Measurements from ENCODE around the gene PLXDC1.
"Not testable (repeated sequence)": the region's sequence is repeated elsewhere in the genome, so short reads cannot be mapped to it uniquely, and the experiment has no call there.

Gene PLXDC1

GRCh38 chr17:39125143-39125875, 26.1 kb downstream of the PLXDC1 start:
- no peak for DNase-seq (ENCODE audit: low read depth in 2 of 2)

GRCh38 chr17:39123627-39124026, 27.8 kb downstream of the PLXDC1 start:
- DNase-seq (ENCODE audit: low read depth in 2 of 2): no peak

- DNase-seq (ENCODE audit: low read depth in 2 of 2): no peak
Observed at GRCh38 chr17:39122991-39123390, 28.4 kb downstream of the PLXDC1 start.

- not testable (repeated sequence) for DNase-seq (ENCODE audit: low read depth in 2 of 2)
Observed at GRCh38 chr17:39121919-39122318, 29.5 kb downstream of the PLXDC1 start.

- DNase-seq (ENCODE audit: low read depth in 2 of 2): no peak
Observed at GRCh38 chr17:39118674-39119419, 32.6 kb downstream of the PLXDC1 start.

- DNase-seq (ENCODE audit: low read depth in 2 of 2): no peak
Observed at GRCh38 chr17:39116224-39116623, 35.2 kb downstream of the PLXDC1 start.

- DNase-seq (ENCODE audit: low read depth in 2 of 2): no peak
Observed at GRCh38 chr17:39115135-39115534, 36.3 kb downstream of the PLXDC1 start.

GRCh38 chr17:39114723-39115122, 36.7 kb downstream of the PLXDC1 start:
- DNase-seq (ENCODE audit: low read depth in 2 of 2): no peak

- no peak for DNase-seq (ENCODE audit: low read depth in 2 of 2)
Observed at GRCh38 chr17:39113871-39114270, 37.6 kb downstream of the PLXDC1 start.

GRCh38 chr17:39110435-39111136, 40.9 kb downstream of the PLXDC1 start:
- DNase-seq (ENCODE audit: low read depth in 2 of 2): no peak

- no peak for DNase-seq (ENCODE audit: low read depth in 2 of 2)
Observed at GRCh38 chr17:39108461-39109375, 42.7 kb downstream of the PLXDC1 start.

GRCh38 chr17:39107973-39108372, 43.5 kb downstream of the PLXDC1 start:
- DNase-seq (ENCODE audit: low read depth in 2 of 2): no peak

- DNase-seq (ENCODE audit: low read depth in 2 of 2): no peak
Observed at GRCh38 chr17:39107155-39107554, 44.3 kb downstream of the PLXDC1 start.

GRCh38 chr17:39105705-39106104, 45.7 kb downstream of the PLXDC1 start:
- no peak for DNase-seq (ENCODE audit: low read depth in 2 of 2)

- no peak for DNase-seq (ENCODE audit: low read depth in 2 of 2)
Observed at GRCh38 chr17:39104657-39105056, 46.8 kb downstream of the PLXDC1 start.

GRCh38 chr17:39104046-39104445, 47.4 kb downstream of the PLXDC1 start:
- DNase-seq (ENCODE audit: low read depth in 2 of 2): no peak

GRCh38 chr17:39101091-39101490, 50.3 kb downstream of the PLXDC1 start:
- DNase-seq (ENCODE audit: low read depth in 2 of 2): no peak

GRCh38 chr17:39100530-39100929, 50.9 kb downstream of the PLXDC1 start:
- DNase-seq (ENCODE audit: low read depth in 2 of 2): no peak

- no peak for DNase-seq (ENCODE audit: low read depth in 2 of 2)
Observed at GRCh38 chr17:39099663-39100286, 51.7 kb downstream of the PLXDC1 start.

GRCh38 chr17:39098588-39098987, 52.8 kb downstream of the PLXDC1 start:
- DNase-seq (ENCODE audit: low read depth in 2 of 2): no peak

GRCh38 chr17:39097537-39097936, 53.9 kb downstream of the PLXDC1 start:
- DNase-seq (ENCODE audit: low read depth in 2 of 2): no peak
